ENCODE measurements around the gene RHOU. TPM values are rescaled to one million over a fixed set of nuclear protein-coding genes. Genes with fewer than 3 reads are reported as not detected.
A peak's percentile ranks its signal among the peaks of the same experiment; 100 is the strongest.

The RHOU gene
- total RNA-seq, 3 donors from 2014 or later: 30.7 to 45.1 (median 39.3) TPM

DNA sequence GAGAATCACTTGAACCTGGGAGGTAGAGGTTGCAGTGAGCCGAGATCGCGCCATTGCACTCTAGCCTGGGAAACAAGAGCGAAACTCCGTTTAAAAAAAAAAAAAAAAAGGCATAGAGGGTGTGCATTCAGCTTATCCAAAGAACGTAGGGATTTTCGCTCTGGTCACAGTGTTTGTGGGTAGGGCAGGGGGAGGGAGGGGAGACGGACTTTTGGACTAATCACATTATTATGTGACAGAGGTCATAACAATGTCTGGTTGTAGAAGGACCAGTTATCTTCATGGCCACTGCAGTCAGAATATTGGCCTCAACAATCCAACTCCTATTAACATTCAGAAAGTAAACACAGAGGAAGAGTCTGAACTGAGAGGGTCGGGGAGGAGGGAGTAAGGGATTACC, 25.7 kb downstream of the RHOU start:
- TF ChIP-seq, protein P1, sequence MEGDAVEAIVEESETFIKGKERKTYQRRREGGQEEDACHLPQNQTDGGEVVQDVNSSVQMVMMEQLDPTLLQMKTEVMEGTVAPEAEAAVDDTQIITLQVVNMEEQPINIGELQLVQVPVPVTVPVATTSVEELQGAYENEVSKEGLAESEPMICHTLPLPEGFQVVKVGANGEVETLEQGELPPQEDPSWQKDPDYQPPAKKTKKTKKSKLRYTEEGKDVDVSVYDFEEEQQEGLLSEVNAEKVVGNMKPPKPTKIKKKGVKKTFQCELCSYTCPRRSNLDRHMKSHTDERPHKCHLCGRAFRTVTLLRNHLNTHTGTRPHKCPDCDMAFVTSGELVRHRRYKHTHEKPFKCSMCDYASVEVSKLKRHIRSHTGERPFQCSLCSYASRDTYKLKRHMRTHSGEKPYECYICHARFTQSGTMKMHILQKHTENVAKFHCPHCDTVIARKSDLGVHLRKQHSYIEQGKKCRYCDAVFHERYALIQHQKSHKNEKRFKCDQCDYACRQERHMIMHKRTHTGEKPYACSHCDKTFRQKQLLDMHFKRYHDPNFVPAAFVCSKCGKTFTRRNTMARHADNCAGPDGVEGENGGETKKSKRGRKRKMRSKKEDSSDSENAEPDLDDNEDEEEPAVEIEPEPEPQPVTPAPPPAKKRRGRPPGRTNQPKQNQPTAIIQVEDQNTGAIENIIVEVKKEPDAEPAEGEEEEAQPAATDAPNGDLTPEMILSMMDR (IDR thresholded peaks at IDR 0.05): no peak
- intact Hi-C loops (cut with DNase I, micrococcal nuclease): no loop called here
- H3K36me3 ChIP-seq (ENCODE audit: low read depth): no peaks in the 10 kb centered on the region
- no peaks in the 10 kb centered on the region for H3K9me3 ChIP-seq
- H3K4me1 ChIP-seq (ENCODE audit: low read depth): no peaks in the 10 kb centered on the region
- DNase-seq (no peak), ATAC-seq (no peak)
- no peak overlapping the region for H3K4me3 ChIP-seq

DNA sequence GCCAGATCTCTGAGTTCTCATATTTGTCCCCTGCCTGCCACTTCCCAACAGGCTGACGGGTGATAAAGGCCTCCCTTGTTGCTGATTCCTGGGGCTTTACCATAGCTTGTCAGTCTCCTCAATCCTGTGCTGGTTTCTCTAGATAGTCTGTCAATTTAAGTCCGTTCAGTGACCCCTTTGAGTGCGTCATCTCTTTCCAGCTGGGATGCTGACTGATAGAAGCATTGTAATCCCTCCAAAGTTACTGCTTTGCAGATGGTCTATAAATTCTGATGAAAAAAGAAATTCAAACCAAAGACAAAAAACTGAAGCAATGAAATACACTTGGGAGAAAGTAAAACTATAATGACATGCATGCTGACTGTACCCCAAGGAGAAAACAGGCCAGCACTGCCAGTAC, 28.3 kb downstream of the RHOU start:
- Histone ChIP-seq H3K36me3 (ENCODE audit: low read depth) (no peaks in the 10 kb centered on the region), H3K4me1 (ENCODE audit: low read depth) (no peaks in the 10 kb centered on the region), H3K4me3 (no peak overlapping the region), H3K9me3 (no peaks in the 10 kb centered on the region)
- ATAC-seq (no peak), DNase-seq (no peak)
- intact Hi-C loops (cut with DNase I, micrococcal nuclease): no loop called here
- TF ChIP-seq, protein P1 (IDR thresholded peaks at IDR 0.05): no peak

GRCh38 chr1:228765168-228765946, 30.1 kb downstream of the RHOU start:
- peak; percentile 43 to 72 (median 47) for DNase-seq
- H3K9me3 ChIP-seq: no peaks in the 10 kb centered on the region
- H3K4me3 ChIP-seq: no peak overlapping the region
- H3K36me3 ChIP-seq (ENCODE audit: low read depth): no peaks in the 10 kb centered on the region
- peak; percentile 94 for ATAC-seq
- TF ChIP-seq, protein P1 (IDR thresholded peaks at IDR 0.05): no peak
- intact Hi-C loops (cut with DNase I, micrococcal nuclease): no loop called here
- no peaks in the 10 kb centered on the region for H3K4me1 ChIP-seq (ENCODE audit: low read depth)

DNA sequence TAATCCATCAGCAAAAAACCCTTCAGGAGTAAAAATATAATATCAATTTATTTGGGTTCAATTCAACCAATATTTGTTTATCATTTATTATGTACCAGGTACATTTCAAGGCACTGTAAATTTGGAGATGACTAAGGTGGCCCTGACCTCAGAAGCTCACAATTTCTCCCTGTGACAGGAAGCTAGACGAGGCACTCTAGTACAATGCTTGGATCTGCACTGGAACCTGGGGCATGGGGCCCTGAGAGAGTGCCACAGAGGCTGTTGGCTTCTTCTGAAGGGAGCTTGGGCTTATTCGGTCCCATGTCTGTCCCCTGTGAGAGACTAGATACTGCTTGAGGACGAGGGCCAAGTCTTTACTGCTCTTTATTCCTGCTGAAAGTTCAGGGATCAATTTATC, 31.5 kb downstream of the RHOU start:
- intact Hi-C loops (cut with DNase I, micrococcal nuclease): no loop called here
- Histone ChIP-seq H3K36me3 (ENCODE audit: low read depth) (no peaks in the 10 kb centered on the region), H3K9me3 (no peaks in the 10 kb centered on the region), H3K4me3 (no peak overlapping the region), H3K4me1 (ENCODE audit: low read depth) (peaks cover 9% of the 10 kb centered on the region)
- DNase-seq (no peak), ATAC-seq (no peak)
- TF ChIP-seq, protein P1 (IDR thresholded peaks at IDR 0.05): no peak

- Histone ChIP-seq H3K36me3 (ENCODE audit: low read depth) (no peaks in the 10 kb centered on the region), H3K4me1 (ENCODE audit: low read depth) (peaks cover 9% of the 10 kb centered on the region), H3K9me3 (no peaks in the 10 kb centered on the region), H3K4me3 (no peak overlapping the region)
- ATAC-seq: no peak
- TF ChIP-seq, protein P1 (IDR thresholded peaks at IDR 0.05): no peak
- DNase-seq: no peak
- intact Hi-C loops (cut with DNase I, micrococcal nuclease): no loop called here
Observed at GRCh38 chr1:228767636-228768354, 32.5 kb downstream of the RHOU start.
